T-cell (primary cell): ENCODE measurements around the gene CABLES1. TPM values are rescaled to one million over a fixed set of nuclear protein-coding genes. Genes with fewer than 3 reads are reported as not detected.
"Not testable (repeated sequence)": the region's sequence is repeated elsewhere in the genome, so short reads cannot be mapped to it uniquely, and the experiment has no call there.

Source experiments
- ATAC-seq, 4 experiments: fragments of 200-7000 bp in 3 of 4; fragments of 150-1000 bp in 1 of 4; cut with Tn5 transposase; replicated peaks in 1 of 4; 1 replicate in 3 of 4; 2 replicates in 1 of 4; pipeline ENCODE4 v1.10.0; 2021; ENCODE audit warnings: moderate library complexity in 3 of 4, mild to moderate bottlenecking in 2 of 4, moderate number of reproducible peaks in 1 of 4
- CTCF ChIA-PET, 2 donors: fragments of 300-600 bp; sonication (Branson Sonifier 250); formaldehyde crosslinking; loops; one replicate each; lab custom pipeline; 2022; ENCODE audit warnings: antibody characterized with exemption in 2 of 2; lab: Charles Lee
- POLR2A ChIA-PET, 2 donors: fragments of 300-600 bp; sonication (Branson Sonifier 250); formaldehyde crosslinking; loops; one replicate each; lab custom pipeline; 2022; ENCODE audit warnings: antibody characterized with exemption in 2 of 2; lab: Charles Lee
- DNase-seq, 35 experiments: peaks; one replicate each; pipeline versions ENCODE4 v3.0.0 to v3.0.0-alpha.2; 2013 to 2023
- H3K27ac ChIP-seq: one replicate; pipeline ENCODE4 v1.5.1; 2013; ENCODE audit warnings: low read length
- H3K27me3 ChIP-seq, 2 experiments: replicated peaks in 1 of 2; 1 replicate in 1 of 2; 2 replicates in 1 of 2; pipeline versions ENCODE4 v1.6.1 to v1.7.0; 2013; ENCODE audit warnings: low read length in 1 of 2, mixed read lengths in 1 of 2; ENCODE audit not compliant: control insufficient read depth in 2 of 2, insufficient read depth in 2 of 2; ENCODE audit errors: extremely low read depth in 1 of 2
- H3K36me3 ChIP-seq, 2 donors: 1 replicate in 1 of 2; 2 replicates in 1 of 2; pipeline versions ENCODE4 v1.6.1 to v1.7.0; 2013; ENCODE audit warnings: low read length in 1 of 2; ENCODE audit not compliant: control insufficient read depth in 2 of 2, insufficient read depth in 1 of 2; ENCODE audit errors: extremely low read depth in 1 of 2
- H3K4me1 ChIP-seq, 2 experiments: 1 replicate in 1 of 2; 2 replicates in 1 of 2; pipeline versions ENCODE4 v1.6.1 to v1.7.0; 2013; ENCODE audit warnings: low read length in 2 of 2, mixed read lengths in 1 of 2; ENCODE audit not compliant: insufficient read depth in 2 of 2, control insufficient read depth in 1 of 2; ENCODE audit errors: extremely low read depth in 1 of 2
- H3K4me3 ChIP-seq, 2 donors: 1 replicate in 1 of 2; 2 replicates in 1 of 2; pipeline versions ENCODE4 v1.5.1 to v1.7.0; 2013; ENCODE audit warnings: mild to moderate bottlenecking in 2 of 2, low read length in 1 of 2, moderate library complexity in 1 of 2; ENCODE audit not compliant: control insufficient read depth in 1 of 2; ENCODE audit errors: extremely low read depth in 1 of 2
- H3K9me3 ChIP-seq: 2 replicates; pipeline ENCODE4 v1.7.0; 2013
- H3K27ac Mint-ChIP-seq, 2 donors: one replicate each; pipeline ENCODE4 v1.8.0; 2020 to 2021; ENCODE audit warnings: mild to moderate bottlenecking in 2 of 2, mixed read lengths in 2 of 2
- H3K27me3 Mint-ChIP-seq, 2 donors: one replicate each; pipeline ENCODE4 v1.8.0; 2021 to 2022; ENCODE audit warnings: mixed read lengths in 2 of 2
- H3K36me3 Mint-ChIP-seq: one replicate; pipeline ENCODE4 v1.8.0; 2021; ENCODE audit warnings: mixed read lengths
- H3K4me1 Mint-ChIP-seq, 3 donors: one replicate each; pipeline ENCODE4 v1.8.0; 2020 to 2022; ENCODE audit warnings: mixed read lengths in 3 of 3, mild to moderate bottlenecking in 1 of 3
- H3K4me3 Mint-ChIP-seq, 3 donors: one replicate each; pipeline ENCODE4 v1.8.0; 2020 to 2022; ENCODE audit warnings: mild to moderate bottlenecking in 3 of 3, mixed read lengths in 3 of 3, moderate library complexity in 3 of 3
- H3K9me3 Mint-ChIP-seq, 3 donors: one replicate each; pipeline ENCODE4 v1.8.0; 2020 to 2022; ENCODE audit warnings: mixed read lengths in 3 of 3
- WGBS: methylation state at CpG from one replicate; pipeline ENCODE4 v1.1.5; 2013; ENCODE audit warnings: missing lambda C conversion rate; ENCODE audit not compliant: insufficient coverage; 5-methylcytosine and 5-hydroxymethylcytosine counted together
- total RNA-seq, 35 experiments: library from RNA in 6 of 35; stranded (reverse) in 6 of 35; fragments of 120-200 nt in 1 of 35; gene quantifications; one replicate each; pipeline versions ENCODE4 v1.2.1 to v1.2.4 and lab custom pipeline; 2013 to 2026

CABLES1 gene
- total RNA-seq, 5 donors from 2014 or later (not counting 1 experiment from before 2014, with no cell fraction given): 0.23 to 1.7 (median 0.85) TPM

GRCh38 chr18:23240609-23240930 lies 105.3 kb downstream of the CABLES1 start:
- Mint-ChIP-seq H3K27me3 (no peaks in the 10 kb centered on the region), H3K9me3 (no peaks in the 10 kb centered on the region), H3K36me3 (no peaks in the 10 kb centered on the region), H3K4me3 (no peak overlapping the region), H3K4me1 (peaks cover 19 to 23% (median 19%) of the 10 kb centered on the region in 3 donors), H3K27ac (no peak overlapping the region)
- Histone ChIP-seq H3K4me1 (peaks cover 0 to 17% of the 10 kb centered on the region in 2 experiments), H3K36me3 (no peaks in the 10 kb centered on the region), H3K9me3 (no peaks in the 10 kb centered on the region), H3K27me3 (no peaks in the 10 kb centered on the region), H3K4me3 (no peak overlapping the region), H3K27ac (no peak overlapping the region)
- DNase-seq (no peak), ATAC-seq (no peak)
- WGBS: 100% methylated on average over 3 of the region's 4 CpGs
- ChIA-PET POLR2A (no interaction called here), CTCF (no interaction called here)

- H3K27me3 Mint-ChIP-seq, H3K9me3 Mint-ChIP-seq, H3K4me3 ChIP-seq, H3K36me3 ChIP-seq, H3K27ac ChIP-seq, H3K36me3 Mint-ChIP-seq, H3K27me3 ChIP-seq, H3K9me3 ChIP-seq, ATAC-seq, DNase-seq, CTCF ChIA-PET, H3K27ac Mint-ChIP-seq, POLR2A ChIA-PET, H3K4me3 Mint-ChIP-seq: not testable (repeated sequence)
- peaks cover 0 to 17% of the 10 kb centered on the region in 2 experiments for H3K4me1 ChIP-seq
- peaks cover 15 to 21% (median 17%) of the 10 kb centered on the region in 3 donors for H3K4me1 Mint-ChIP-seq
- 71% methylated on average over 6 of the region's 11 CpGs for WGBS
Observed at GRCh38 chr18:23241833-23242496, 106.7 kb downstream of the CABLES1 start.

GRCh38 chr18:23243178-23243577 lies 107.9 kb downstream of the CABLES1 start:
- ChIA-PET POLR2A (no interaction called here), CTCF (no interaction called here)
- Mint-ChIP-seq H3K27ac (no peak overlapping the region), H3K9me3 (no peaks in the 10 kb centered on the region), H3K27me3 (no peaks in the 10 kb centered on the region), H3K4me3 (no peak overlapping the region), H3K4me1 (peaks cover 4 to 13% (median 7%) of the 10 kb centered on the region in 3 donors), H3K36me3 (no peaks in the 10 kb centered on the region)
- H3K27me3 ChIP-seq: no peaks in the 10 kb centered on the region
- H3K36me3 ChIP-seq: peaks cover 0 to 5% of the 10 kb centered on the region in 2 donors
- H3K9me3 ChIP-seq: no peaks in the 10 kb centered on the region
- 84% methylated on average over 3 of the region's 3 CpGs for WGBS
- H3K4me1 ChIP-seq: peaks cover 0 to 7% of the 10 kb centered on the region in 2 experiments
- H3K27ac ChIP-seq: no peak overlapping the region
- no peak overlapping the region for H3K4me3 ChIP-seq
- DNase-seq (peak in 1 of 35 experiments; percentile 21), ATAC-seq (no peak)

- Histone ChIP-seq H3K4me3 (no peak overlapping the region), H3K36me3 (peaks cover 0 to 5% of the 10 kb centered on the region in 2 donors), H3K9me3 (no peaks in the 10 kb centered on the region), H3K27me3 (peaks cover 0 to under 1% of the 10 kb centered on the region in 2 experiments), H3K4me1 (peaks cover 0 to under 1% of the 10 kb centered on the region in 2 experiments), H3K27ac (no peak overlapping the region)
- ATAC-seq (no peak), DNase-seq (no peak)
- H3K9me3 Mint-ChIP-seq: no peaks in the 10 kb centered on the region
- H3K4me1 Mint-ChIP-seq: peaks cover 0 to 7% (median under 1%) of the 10 kb centered on the region in 3 donors
- ChIA-PET CTCF (no interaction called here), POLR2A (interaction anchor here in 1 of 2 donors (0.6 kb wide), 1 partner anchor 32 kb away, joined by 3 read pairs; no protein-coding TSS in a partner anchor)
- H3K27ac Mint-ChIP-seq: no peak overlapping the region
- no peaks in the 10 kb centered on the region for H3K27me3 Mint-ChIP-seq
- 98% methylated on average over 5 of the region's 12 CpGs for WGBS
- H3K4me3 Mint-ChIP-seq: no peak overlapping the region
- no peaks in the 10 kb centered on the region for H3K36me3 Mint-ChIP-seq
Observed at GRCh38 chr18:23243816-23244215, 108.5 kb downstream of the CABLES1 start.

- H3K4me3 ChIP-seq: no peak overlapping the region
- POLR2A ChIA-PET: no interaction called here
- H3K36me3 ChIP-seq: peaks cover 0 to 5% of the 10 kb centered on the region in 2 donors
- no peaks in the 10 kb centered on the region for H3K36me3 Mint-ChIP-seq
- H3K4me3 Mint-ChIP-seq: no peak overlapping the region
- no peaks in the 10 kb centered on the region for H3K9me3 ChIP-seq
- no peak overlapping the region for H3K27ac Mint-ChIP-seq
- ATAC-seq (no peak), DNase-seq (no peak)
- H3K27ac ChIP-seq: no peak overlapping the region
- H3K27me3 Mint-ChIP-seq: no peaks in the 10 kb centered on the region
- H3K4me1 Mint-ChIP-seq: peaks cover 0 to 2% (median 0%) of the 10 kb centered on the region in 3 donors
- peaks cover 0 to 4% of the 10 kb centered on the region in 2 experiments for H3K27me3 ChIP-seq
- WGBS: 82% methylated on average over 11 of the region's 12 CpGs
- no peaks in the 10 kb centered on the region for H3K4me1 ChIP-seq
- CTCF ChIA-PET: no interaction called here
- H3K9me3 Mint-ChIP-seq: no peaks in the 10 kb centered on the region
Observed at GRCh38 chr18:23244401-23244800, 109.1 kb downstream of the CABLES1 start.

- Histone ChIP-seq H3K9me3 (no peaks in the 10 kb centered on the region), H3K36me3 (peaks cover 0 to 5% of the 10 kb centered on the region in 2 donors), H3K4me1 (no peaks in the 10 kb centered on the region), H3K27ac (no peak overlapping the region), H3K27me3 (peaks cover 0 to 9% of the 10 kb centered on the region in 2 experiments), H3K4me3 (no peak overlapping the region)
- H3K9me3 Mint-ChIP-seq: no peaks in the 10 kb centered on the region
- 100% methylated on average over 4 of the region's 6 CpGs for WGBS
- POLR2A ChIA-PET: no interaction called here
- ATAC-seq (no peak), DNase-seq (no peak)
- no peaks in the 10 kb centered on the region for H3K36me3 Mint-ChIP-seq
- H3K4me1 Mint-ChIP-seq: no peaks in the 10 kb centered on the region
- H3K27ac Mint-ChIP-seq: no peak overlapping the region
- no peak overlapping the region for H3K4me3 Mint-ChIP-seq
- no peaks in the 10 kb centered on the region for H3K27me3 Mint-ChIP-seq
- CTCF ChIA-PET: no interaction called here
Observed at GRCh38 chr18:23245461-23245860, 110.2 kb downstream of the CABLES1 start.
